ENCODE measurements around the gene ATG16L1. TPM values are rescaled to one million over a fixed set of nuclear protein-coding genes. Genes with fewer than 3 reads are reported as not detected.

ATG16L1 gene
- total RNA-seq, 1 experiment from 2014 or later: 42.0 TPM

GRCh38 chr2:233263045-233263570, 11.6 kb downstream of the ATG16L1 start:
- Histone ChIP-seq H4K8ac (replicated peaks; ENCODE audit: insufficient read length, low read depth, low read length) (no peak overlapping the region), H2AK5ac (ENCODE audit: insufficient read length, low read length) (no peak overlapping the region), H3K14ac (ENCODE audit: insufficient read depth, low read length) (no peak overlapping the region), H2AFZ (ENCODE audit: low read length) (no peak overlapping the region), H3K9me3 (ENCODE audit: control insufficient read depth, low read depth, low read length) (no peaks in the 10 kb centered on the region), H3K27me3 (ENCODE audit: insufficient read depth, low read length) (no peaks in the 10 kb centered on the region), H2BK120ac (ENCODE audit: low read depth, low read length, poor library complexity, severe bottlenecking) (no peak overlapping the region), H2BK20ac (ENCODE audit: low read depth, low read length, poor library complexity, severe bottlenecking) (no peak overlapping the region), H3K9ac (ENCODE audit: extremely low read depth, insufficient read length, low read length) (no peak overlapping the region), H3K4me2 (ENCODE audit: insufficient read depth, insufficient read length, low read length) (no peak overlapping the region), H4K91ac (ENCODE audit: insufficient read length, low read depth, low read length) (no peak overlapping the region), H3K18ac (ENCODE audit: insufficient read length, low read depth, low read length) (no peak overlapping the region), H4K20me1 (ENCODE audit: control insufficient read depth, insufficient read depth, insufficient read length) (no peaks in the 10 kb centered on the region), H3K23me2 (ENCODE audit: insufficient read length, low read depth, low read length, poor library complexity, severe bottlenecking) (no peaks in the 10 kb centered on the region), H3K23ac (ENCODE audit: insufficient read length, low read depth, low read length) (no peak overlapping the region), H3K4ac (ENCODE audit: low read depth, low read length) (no peak overlapping the region), H3K79me2 (ENCODE audit: insufficient read depth, low read length) (no peaks in the 10 kb centered on the region; the same call in 1 of the 2 replicates), H3K56ac (ENCODE audit: insufficient read length, low read depth, low read length) (no peak overlapping the region), H2BK15ac (ENCODE audit: low read depth, low read length) (no peak overlapping the region), H2BK12ac (ENCODE audit: insufficient read length, low read depth, low read length) (no peak overlapping the region), H2BK5ac (ENCODE audit: insufficient read length, low read length) (no peak overlapping the region), H3T11ph (ENCODE audit: low read length) (no peak overlapping the region), H4K5ac (ENCODE audit: insufficient read length, low read depth, low read length) (no peak overlapping the region), H3K4me1 (ENCODE audit: insufficient read depth, low read length) (no peaks in the 10 kb centered on the region), H3K27ac (ENCODE audit: insufficient read length, low read depth, low read length) (no peak overlapping the region), H3K79me1 (ENCODE audit: insufficient read depth, low read depth, low read length, poor library complexity, severe bottlenecking) (peaks cover 7% of the 10 kb centered on the region)
- TF ChIP-seq CTCF (conservative IDR thresholded peaks at IDR 0.05): no peak
- no peak overlapping the region for H3K27ac Mint-ChIP-seq
- WGBS (ENCODE audit: extremely low coverage, insufficient read length, low lambda C conversion rate): no CpG with 5 or more reads among the region's 6 CpGs
- H3K36me3 Mint-ChIP-seq (ENCODE audit: insufficient read depth in 1 of 3, low read depth in 3 of 3): peaks cover 50 to 98% (median 81%) of the 10 kb centered on the region in 3 experiments; a peak in 6 of 7 replicates
- no peak for DNase-seq
- H3K4me3 Mint-ChIP-seq: no peak overlapping the region
- H3K4me1 Mint-ChIP-seq: no peaks in the 10 kb centered on the region; a peak in 1 of 4 replicates
- H3K27me3 Mint-ChIP-seq (ENCODE audit: low read depth): no peaks in the 10 kb centered on the region
- H3K9me3 Mint-ChIP-seq: no peaks in the 10 kb centered on the region

All from H9 (cell line).